GM19351 (cell line): Measurements from ENCODE around the gene PSMD9.

Experiments used
- ATAC-seq: cut with Tn5 transposase; IDR thresholded peaks from one replicate; pipeline ENCODE4 v1.9.1; 2021; ENCODE audit warnings: mild to moderate bottlenecking, moderate library complexity; ENCODE audit not compliant: unreplicated experiment

Gene PSMD9

DNA sequence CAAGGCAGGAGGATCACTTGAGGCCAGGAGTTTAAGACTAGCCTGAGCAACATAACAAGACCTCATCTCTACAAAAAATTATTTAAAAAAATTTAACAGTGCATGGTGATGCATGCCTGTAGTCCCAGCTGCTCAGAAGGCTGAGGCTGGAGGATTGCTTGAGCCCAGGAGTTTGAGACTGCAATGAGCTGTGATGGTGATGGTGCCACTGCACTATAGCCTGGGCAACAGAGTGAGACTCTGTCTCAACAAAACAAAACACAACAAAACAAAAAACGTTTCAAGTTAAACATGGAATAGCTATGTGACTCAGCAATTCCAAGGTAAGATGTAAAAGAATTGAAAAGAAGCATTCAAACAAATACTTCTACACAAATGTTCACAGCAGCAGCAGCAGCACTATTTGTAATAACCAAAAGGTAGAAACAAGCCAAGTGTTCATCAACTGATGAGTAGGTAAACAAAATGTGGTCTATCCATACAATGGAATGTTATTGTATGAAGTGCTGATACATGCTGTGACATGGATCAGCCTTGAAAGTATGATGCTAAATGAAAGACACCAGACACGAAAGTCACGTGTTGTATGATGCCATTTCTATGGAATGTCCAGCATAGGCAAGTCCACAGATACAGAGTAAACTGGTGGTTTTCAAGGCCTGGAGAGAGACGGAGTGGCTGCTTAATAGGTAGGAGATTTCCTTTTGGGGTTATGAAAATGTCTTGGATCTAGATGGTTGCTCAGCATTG is 61.2 kb downstream of the PSMD9 start:
- ATAC-seq, result no peak

GRCh38 chr12:121953117-121953692 is 64.6 kb downstream of the PSMD9 start:
- ATAC-seq, result no peak

GRCh38 chr12:121953695-121954094 is 65.1 kb downstream of the PSMD9 start:
- no peak for ATAC-seq

- no peak for ATAC-seq
Observed at GRCh38 chr12:121955258-121956237, 67.0 kb downstream of the PSMD9 start.

DNA sequence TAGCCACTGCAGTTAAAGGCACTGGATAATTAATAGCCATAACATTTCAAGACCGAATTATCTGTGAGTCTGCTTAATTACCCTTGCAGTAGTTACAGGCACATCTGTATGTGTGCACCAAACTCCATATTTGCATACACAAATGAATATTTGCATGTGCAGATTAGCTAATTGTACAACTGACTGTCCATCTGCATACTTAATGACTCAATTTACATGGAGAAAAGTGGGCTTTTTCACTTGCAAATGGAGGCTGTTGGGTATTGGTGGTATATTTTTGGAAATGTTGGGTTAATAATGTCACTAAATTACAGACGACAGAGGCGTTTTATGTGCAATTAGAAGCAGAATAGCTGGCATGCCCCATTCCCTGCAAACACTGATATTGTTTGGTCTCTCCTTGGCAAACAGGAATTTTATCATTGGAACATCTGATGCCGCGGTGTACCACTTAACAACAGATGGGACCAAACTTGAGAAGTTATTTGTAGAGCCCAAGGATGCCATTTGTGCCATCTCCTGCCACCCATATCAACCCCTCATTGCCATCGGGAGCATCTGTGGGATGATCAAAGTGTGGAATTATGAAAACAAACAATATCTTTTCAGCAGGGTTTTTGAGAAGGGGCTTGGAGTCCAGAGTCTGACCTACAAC is 69.4 kb downstream of the PSMD9 start:
- no peak for ATAC-seq

GRCh38 chr12:121958541-121959240 is 70.1 kb downstream of the PSMD9 start:
- no peak for ATAC-seq

DNA sequence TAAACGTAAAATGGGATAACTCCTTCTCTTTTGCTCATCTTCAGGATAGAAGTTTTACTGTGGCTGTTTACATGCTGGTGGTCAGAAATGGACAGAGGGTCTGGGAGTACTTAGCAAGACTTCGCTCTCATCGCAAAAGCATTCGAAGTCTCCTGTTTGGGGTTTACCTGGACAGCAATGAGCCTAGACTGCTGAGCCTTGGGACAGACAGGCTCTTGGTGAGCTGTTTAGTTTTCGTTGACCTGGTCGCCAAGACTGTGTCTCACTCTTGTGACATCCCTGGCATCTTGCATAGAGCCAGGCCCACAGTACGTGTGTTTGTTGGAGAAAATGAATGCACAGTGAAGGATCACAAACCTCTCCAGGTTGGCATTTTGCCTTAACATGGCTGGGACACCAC is 72.0 kb downstream of the PSMD9 start:
- ATAC-seq, result no peak

- no peak for ATAC-seq
Observed at GRCh38 chr12:121961195-121961879, 72.7 kb downstream of the PSMD9 start.

GRCh38 chr12:121963341-121964018 is 74.9 kb downstream of the PSMD9 start:
- ATAC-seq, result no peak

- ATAC-seq, result no peak
Observed at GRCh38 chr12:121964813-121965643, 76.4 kb downstream of the PSMD9 start.

DNA sequence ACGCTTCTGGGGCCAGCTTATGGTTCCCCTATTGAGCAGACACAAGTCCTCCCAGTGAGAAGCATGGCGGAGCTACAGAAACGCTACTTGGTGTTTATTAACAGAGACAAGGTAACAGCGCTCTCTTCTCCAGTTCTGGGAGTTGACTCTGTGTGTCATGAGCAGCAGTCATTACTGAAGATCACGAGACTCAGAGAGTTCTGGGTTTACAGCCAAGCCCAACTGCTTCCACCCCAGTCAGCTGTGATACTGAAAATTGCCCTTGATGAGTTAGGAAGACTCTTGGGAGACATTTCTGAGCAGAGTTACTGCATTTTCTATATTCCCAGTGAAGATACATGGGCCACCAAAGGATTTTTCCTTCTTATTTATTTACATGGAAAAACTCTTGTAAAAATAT is 78.4 kb downstream of the PSMD9 start:
- no peak for ATAC-seq
